Hepatocyte (in vitro differentiated cells): ENCODE measurements around the gene TTLL1.

Experiments used
- CTCF ChIP-seq: fragments of 200-600 bp; sonication (generic); IDR thresholded peaks from 2 replicates; pipeline ENCODE4 v1.5.1; 2016; ENCODE audit warnings: antibody characterized with exemption, mild to moderate bottlenecking; ENCODE audit not compliant: poor library complexity
- EZH2 ChIP-seq: fragments of 200-600 bp; sonication (generic); IDR thresholded peaks from 2 replicates; pipeline ENCODE4 v1.6.1; 2016; ENCODE audit warnings: antibody characterized with exemption, mild to moderate bottlenecking, borderline replicate concordance
- EZH2phosphoT487 ChIP-seq: fragments of 200-600 bp; sonication (generic); IDR thresholded peaks from one replicate; pipeline ENCODE4 v1.6.1; 2018; ENCODE audit warnings: antibody characterized with exemption, mild to moderate bottlenecking, low read depth, moderate library complexity; ENCODE audit not compliant: unreplicated experiment, severe bottlenecking

GRCh38 chr22:43129426-43130425, 40.5 kb upstream of the TTLL1 start:
- no peak for TF ChIP-seq CTCF
- TF ChIP-seq EZH2: no peak
- TF ChIP-seq EZH2phosphoT487: no peak
